HG02884 (cell line): ENCODE measurements around the gene BLVRA.
"Not testable (repeated sequence)": the region's sequence is repeated elsewhere in the genome, so short reads cannot be mapped to it uniquely, and the experiment has no call there.

Source experiments
- ATAC-seq: cut with Tn5 transposase; IDR thresholded peaks from one replicate; pipeline ENCODE4 v1.9.1; 2021; ENCODE audit warnings: mild to moderate bottlenecking, moderate library complexity; ENCODE audit not compliant: unreplicated experiment

Gene BLVRA

GRCh38 chr7:43758029-43758821 is at the start of gene BLVRA:
BLVRA (plus strand) TSS chr7:43758680; CDS start chr7:43771159, 12,479 bp downstream.
- peak; percentile 50 for ATAC-seq

- ATAC-seq: no peak
Measured at GRCh38 chr7:43711503-43711902, 47.0 kb upstream of the BLVRA start.

DNA sequence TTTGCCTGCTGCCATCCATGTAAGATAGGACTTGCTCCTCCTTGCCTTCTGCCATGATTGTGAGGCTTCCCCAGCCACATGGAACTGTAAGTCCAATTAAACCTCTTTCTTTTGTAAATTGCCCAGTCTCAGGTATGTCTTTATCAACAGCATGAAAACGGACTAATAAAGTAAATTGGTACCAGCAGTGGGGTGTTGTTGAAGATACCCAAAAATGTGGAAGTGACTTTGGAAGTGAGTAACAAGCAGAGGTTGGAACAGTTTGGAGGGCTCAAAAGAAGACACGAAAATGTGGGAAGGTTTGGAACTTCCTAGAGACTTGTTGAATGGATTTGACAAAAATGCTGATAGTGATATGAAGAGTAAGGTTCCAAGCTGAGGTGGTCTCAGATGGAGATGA is 42.5 kb upstream of the BLVRA start:
- not testable (repeated sequence) for ATAC-seq

- ATAC-seq: no peak
Measured at GRCh38 chr7:43716598-43716997, 41.9 kb upstream of the BLVRA start.

GRCh38 chr7:43721193-43721806 is 37.2 kb upstream of the BLVRA start:
- ATAC-seq: no peak

- ATAC-seq: no peak
Measured at GRCh38 chr7:43723007-43723341, 35.5 kb upstream of the BLVRA start.

- ATAC-seq: no peak
Measured at GRCh38 chr7:43725251-43725650, 33.2 kb upstream of the BLVRA start.

GRCh38 chr7:43726466-43726865 is 32.0 kb upstream of the BLVRA start:
- no peak for ATAC-seq

GRCh38 chr7:43727003-43727402 is 31.5 kb upstream of the BLVRA start:
- ATAC-seq: no peak

- ATAC-seq: no peak
Measured at GRCh38 chr7:43727494-43727893, 31.0 kb upstream of the BLVRA start.

DNA sequence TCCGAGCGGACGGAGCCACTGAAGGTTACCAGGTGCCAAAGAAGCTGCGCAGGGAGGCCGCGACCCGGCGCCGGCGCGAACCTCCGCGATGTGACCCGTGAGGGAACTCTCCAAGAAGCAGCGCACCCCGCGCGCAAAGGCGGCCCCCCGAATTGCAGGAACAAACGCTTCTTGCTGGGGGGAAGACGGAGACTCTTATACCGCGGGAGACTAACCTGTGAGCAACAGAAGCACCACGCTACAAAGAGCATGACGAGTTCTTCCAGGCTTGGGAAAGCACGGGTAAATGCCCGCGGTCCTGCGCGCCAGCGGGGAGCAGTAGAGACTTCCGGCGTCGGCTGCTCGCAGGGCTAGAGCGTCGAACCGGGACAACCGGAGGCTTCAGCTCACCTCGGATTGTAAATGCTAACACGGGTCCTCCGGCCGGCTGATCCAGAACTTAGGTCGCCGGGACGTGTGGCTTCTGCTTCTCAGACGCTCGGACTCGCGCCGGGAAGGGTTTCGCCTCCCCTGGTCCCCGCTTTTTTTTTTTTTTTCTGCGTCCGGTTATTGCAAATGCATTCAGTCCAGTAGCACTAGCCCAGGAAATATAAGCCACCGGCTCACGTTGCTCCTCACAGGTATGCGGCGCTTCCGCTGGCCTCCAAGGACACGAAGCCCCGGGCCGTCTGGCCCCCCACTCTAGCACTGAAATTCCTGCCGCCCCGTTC is 29.1 kb upstream of the BLVRA start, which contains the start of gene COA1:
Gene COA1, minus strand, starts transcription at position 310 of the 710 bp plus-strand sequence. CDS start 80,909 bp downstream, outside the sequence.
- ATAC-seq: peak; percentile 82

GRCh38 chr7:43729924-43730248 is 28.6 kb upstream of the BLVRA start:
- ATAC-seq: peak; percentile 9

DNA sequence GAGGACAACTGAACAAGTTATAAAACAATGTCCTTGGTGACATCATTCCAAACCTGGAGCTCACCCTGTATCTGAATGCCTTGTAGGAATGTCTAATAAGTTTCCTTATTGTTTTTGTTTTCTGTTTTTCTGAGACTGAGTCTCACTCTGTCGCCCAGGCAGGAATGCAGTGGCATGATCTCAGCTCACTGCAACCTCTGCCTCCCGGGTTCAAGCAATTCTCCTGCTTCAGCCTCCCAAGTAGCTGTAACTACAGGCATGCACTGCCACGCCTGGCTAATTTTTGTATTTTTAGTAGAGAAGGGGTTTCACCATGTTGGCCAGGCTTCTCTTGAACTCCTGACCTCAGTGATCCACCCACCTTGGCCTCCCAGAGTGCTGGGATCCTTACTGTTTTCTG is 27.0 kb upstream of the BLVRA start:
- not testable (repeated sequence) for ATAC-seq

- not testable (repeated sequence) for ATAC-seq
Measured at GRCh38 chr7:43734575-43735332, 23.7 kb upstream of the BLVRA start.

GRCh38 chr7:43735403-43735801 is 23.1 kb upstream of the BLVRA start:
- peak; percentile 20 for ATAC-seq

- peak; percentile 81 for ATAC-seq
Measured at GRCh38 chr7:43735802-43736603, 22.5 kb upstream of the BLVRA start.

GRCh38 chr7:43737467-43738127 is 20.9 kb upstream of the BLVRA start:
- ATAC-seq: no peak

DNA sequence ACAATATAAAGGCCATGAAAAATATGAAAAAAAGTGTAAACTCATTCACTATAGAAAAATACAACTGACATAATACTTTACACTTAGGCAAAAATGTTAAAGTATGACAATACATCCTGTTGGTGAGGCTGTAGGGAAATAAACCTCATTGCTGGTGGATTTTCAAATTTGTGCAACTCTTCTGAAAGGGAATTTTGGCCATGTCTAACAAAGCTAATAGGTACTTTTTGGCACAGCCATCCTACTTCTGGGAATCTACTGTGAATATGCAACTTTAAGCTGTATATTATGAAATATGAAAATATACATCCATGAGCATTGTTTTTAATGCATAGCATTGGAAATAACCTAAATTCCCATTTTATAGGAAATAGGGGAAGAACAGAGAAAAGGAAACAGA is 15.8 kb upstream of the BLVRA start:
- no peak for ATAC-seq

DNA sequence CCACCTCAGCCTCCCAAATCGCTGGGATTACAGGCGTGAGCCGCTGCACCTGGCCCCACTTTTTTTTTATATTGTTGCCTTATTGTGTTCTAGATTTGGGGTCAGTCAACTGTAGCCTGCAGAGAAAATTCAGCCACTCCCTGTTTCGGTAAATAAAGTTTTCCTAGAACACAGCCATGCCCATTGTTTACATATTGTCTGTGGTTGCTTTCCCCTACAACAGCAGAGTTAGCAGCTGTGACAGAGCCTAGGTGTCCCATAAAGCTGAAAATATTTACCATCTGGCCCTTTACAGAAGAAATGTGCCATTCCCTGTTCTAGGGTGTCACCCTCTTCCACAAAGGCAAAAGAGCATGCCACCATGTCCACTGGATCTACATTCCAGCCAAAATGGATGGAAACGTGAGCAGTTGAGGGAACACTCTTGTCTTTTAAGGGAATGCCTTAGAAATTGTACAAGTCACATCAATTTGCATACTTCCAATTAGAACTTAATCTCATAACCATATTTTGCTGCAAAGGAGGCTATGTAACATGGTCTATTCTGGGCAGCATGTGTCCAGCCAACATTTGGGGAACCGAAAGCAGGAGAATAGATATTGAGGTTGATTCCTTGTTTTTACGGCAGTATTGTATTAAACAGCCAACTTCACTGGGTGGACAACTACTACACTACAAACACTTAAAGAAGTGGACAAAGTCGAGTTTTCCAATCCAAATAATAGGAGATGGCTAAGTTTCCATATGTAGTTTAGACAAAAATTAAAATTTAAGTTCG is 11.0 kb upstream of the BLVRA start:
- no peak for ATAC-seq
